Ascending aorta (tissue), 2 donors: ENCODE results near the gene ZNF565. TPM values are rescaled to one million over a fixed set of nuclear protein-coding genes. Genes with fewer than 3 reads are reported as not detected.

Experiments used
- DNase-seq, 2 donors: peaks; one replicate each; pipeline ENCODE4 v3.0.0-alpha.2; 2019; ENCODE audit warnings: low spot score in 2 of 2
- H3K27ac ChIP-seq, 2 donors: fragments of 200-600 bp; sonication (generic); one replicate each; pipeline ENCODE4 v1.5.1; 2016 to 2017; ENCODE audit warnings: mild to moderate bottlenecking in 1 of 2
- H3K27me3 ChIP-seq: fragments of 200-600 bp; sonication (generic); one replicate; pipeline ENCODE4 v1.5.1; 2017
- H3K36me3 ChIP-seq, 2 donors: fragments of 200-600 bp; sonication (generic); one replicate each; pipeline ENCODE4 v1.5.1; 2016
- H3K4me1 ChIP-seq, 2 donors: fragments of 200-600 bp; sonication (generic); one replicate each; pipeline ENCODE4 v1.5.1; 2016 to 2017; ENCODE audit warnings: mild to moderate bottlenecking in 1 of 2
- H3K4me3 ChIP-seq, 2 donors: fragments of 200-600 bp; sonication (generic); one replicate each; pipeline ENCODE4 v1.5.1; 2016 to 2017; ENCODE audit warnings: mild to moderate bottlenecking in 1 of 2
- H3K9me3 ChIP-seq, 2 donors: fragments of 200-600 bp; sonication (generic); one replicate each; pipeline ENCODE4 v1.5.1; 2016
- CTCF ChIP-seq, 3 experiments: fragments of 200-600 bp in 2 of 3; fragments of 450-650 bp in 1 of 3; sonication (generic) in 2 of 3; IDR thresholded peaks; one replicate each; pipeline ENCODE4 v1.5.1; 2016 to 2019; ENCODE audit warnings: antibody characterized with exemption in 3 of 3, mild to moderate bottlenecking in 1 of 3, moderate library complexity in 1 of 3
- intact Hi-C: fragments of 100-400 bp; cut with DNase I; formaldehyde crosslinking; loops from one replicate; pipeline ENCODE4 v1.15.1; 2023
- total RNA-seq: library from RNA; depleted of rRNA; stranded (reverse); fragments of >200 nt; gene quantifications from one replicate; pipeline ENCODE4 v1.1.0, GENCODE V29; 2016

Gene ZNF565
- total RNA-seq, 1 donor from 2014 or later = 1.9 TPM

- Histone ChIP-seq H3K4me3 (no peak overlapping the region), H3K4me1 (peaks cover 0 to 8% of the 10 kb centered on the region in 2 donors), H3K36me3 (peaks cover 0 to 7% of the 10 kb centered on the region in 2 donors), H3K27me3 (no peaks in the 10 kb centered on the region), H3K9me3 (no peaks in the 10 kb centered on the region), H3K27ac (no peak overlapping the region)
- no peak for DNase-seq
- intact Hi-C loops = loop anchor here (5.0 to 10.0 kb wide), 4 partner anchors 156 to 1104 kb away; partner anchors contain the start of genes THAP8, WDR62, ZFP14 and ZNF566
- no peak for TF ChIP-seq CTCF (IDR thresholded peaks at IDR 0.05)
Observed at GRCh38 chr19:36210497-36210896, 4.0 kb downstream of the ZNF565 start.

- DNase-seq = no peak
- no peaks in the 10 kb centered on the region for H3K9me3 ChIP-seq
- no peak for TF ChIP-seq CTCF (IDR thresholded peaks at IDR 0.05)
- H3K36me3 ChIP-seq = peaks cover 0 to 7% of the 10 kb centered on the region in 2 donors
- H3K4me1 ChIP-seq = peaks cover 0 to 8% of the 10 kb centered on the region in 2 donors
- H3K27me3 ChIP-seq = no peaks in the 10 kb centered on the region
- intact Hi-C loops = no loop called here
- H3K4me3 ChIP-seq = no peak overlapping the region
- H3K27ac ChIP-seq = no peak overlapping the region
Observed at GRCh38 chr19:36209372-36209771, 5.1 kb downstream of the ZNF565 start.

- DNase-seq = no peak
- Histone ChIP-seq H3K36me3 (peaks cover 0 to 7% of the 10 kb centered on the region in 2 donors), H3K9me3 (no peaks in the 10 kb centered on the region), H3K27ac (no peak overlapping the region), H3K4me1 (no peaks in the 10 kb centered on the region), H3K4me3 (no peak overlapping the region), H3K27me3 (no peaks in the 10 kb centered on the region)
- TF ChIP-seq CTCF (IDR thresholded peaks at IDR 0.05) = no peak
- intact Hi-C loops = no loop called here
Observed at GRCh38 chr19:36207605-36208252, 6.7 kb downstream of the ZNF565 start.

GRCh38 chr19:36203293-36203692 is 11.2 kb downstream of the ZNF565 start:
- H3K27ac ChIP-seq = no peak overlapping the region
- H3K27me3 ChIP-seq = no peaks in the 10 kb centered on the region
- H3K36me3 ChIP-seq = peaks cover 0 to 7% of the 10 kb centered on the region in 2 donors
- H3K4me3 ChIP-seq = no peak overlapping the region
- no peak for TF ChIP-seq CTCF (IDR thresholded peaks at IDR 0.05)
- no peak for DNase-seq
- H3K9me3 ChIP-seq = no peaks in the 10 kb centered on the region
- H3K4me1 ChIP-seq = no peaks in the 10 kb centered on the region
- intact Hi-C loops = no loop called here

- no peak overlapping the region for H3K27ac ChIP-seq
- no peaks in the 10 kb centered on the region for H3K9me3 ChIP-seq
- no peak for DNase-seq
- intact Hi-C loops = no loop called here
- TF ChIP-seq CTCF (IDR thresholded peaks at IDR 0.05) = no peak
- no peaks in the 10 kb centered on the region for H3K27me3 ChIP-seq
- H3K4me3 ChIP-seq = no peak overlapping the region
- no peaks in the 10 kb centered on the region for H3K4me1 ChIP-seq
- H3K36me3 ChIP-seq = peaks cover 2 to 7% of the 10 kb centered on the region in 2 donors
Observed at GRCh38 chr19:36201684-36202083, 12.8 kb downstream of the ZNF565 start.
